HEK293T (cell line): Measurements from ENCODE around the gene SLC25A29.

Experiments used
- BHLHE40 ChIP-seq: fragments of 450-650 bp; IDR thresholded peaks from 2 replicates; pipeline ENCODE4 v1.6.1; 2016; ENCODE audit warnings: mild to moderate bottlenecking, moderate library complexity, borderline replicate concordance
- FOXM1 ChIP-seq: fragments of 450-650 bp; IDR thresholded peaks from 2 replicates; pipeline ENCODE4 v1.6.1; 2017; ENCODE audit warnings: mild to moderate bottlenecking, borderline replicate concordance
- HDGF ChIP-seq: fragments of 450-650 bp; IDR thresholded peaks from 2 replicates; pipeline ENCODE4 v1.6.1; 2017; ENCODE audit warnings: antibody characterized with exemption, borderline replicate concordance
- PKNOX1 ChIP-seq: fragments of 450-650 bp; IDR thresholded peaks from 2 replicates; pipeline ENCODE4 v1.6.1; 2016
- SP1 ChIP-seq: fragments of 450-650 bp; IDR thresholded peaks from 2 replicates; pipeline ENCODE4 v1.6.1; 2017
- SUZ12 ChIP-seq: fragments of 450-650 bp; IDR thresholded peaks from 2 replicates; pipeline ENCODE4 v1.6.1; 2016; ENCODE audit warnings: mild to moderate bottlenecking
- ZNF384 ChIP-seq: fragments of 450-650 bp; IDR thresholded peaks from 2 replicates; pipeline ENCODE4 v1.6.1; 2016

DNA sequence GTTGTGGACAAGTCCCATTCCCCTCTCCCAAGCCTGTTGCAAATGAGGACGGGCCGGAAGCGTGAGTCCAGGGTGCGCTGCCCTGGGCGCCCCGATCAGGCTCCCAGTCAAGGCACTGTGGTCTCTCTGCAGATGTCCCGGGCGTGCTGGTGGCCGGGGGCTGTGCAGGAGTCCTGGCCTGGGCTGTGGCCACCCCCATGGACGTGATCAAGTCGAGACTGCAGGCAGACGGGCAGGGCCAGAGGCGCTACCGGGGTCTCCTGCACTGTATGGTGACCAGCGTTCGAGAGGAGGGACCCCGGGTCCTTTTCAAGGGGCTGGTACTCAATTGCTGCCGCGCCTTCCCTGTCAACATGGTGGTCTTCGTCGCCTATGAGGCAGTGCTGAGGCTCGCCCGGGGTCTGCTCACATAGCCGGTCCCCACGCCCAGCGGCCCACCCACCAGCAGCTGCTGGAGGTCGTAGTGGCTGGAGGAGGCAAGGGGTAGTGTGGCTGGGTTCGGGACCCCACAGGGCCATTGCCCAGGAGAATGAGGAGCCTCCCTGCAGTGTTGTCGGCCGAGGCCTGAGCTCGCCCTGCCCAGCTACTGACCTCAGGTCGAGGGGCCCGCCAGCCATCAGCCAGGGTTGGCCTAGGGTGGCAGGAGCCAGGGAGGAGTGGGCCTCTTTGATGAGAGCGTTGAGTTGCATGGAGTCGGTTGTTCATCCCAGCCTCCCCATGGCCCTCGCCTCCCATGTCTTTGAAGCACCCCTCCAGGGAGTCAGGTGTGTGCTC lies 23.2 kb upstream of the SLC25A29 start:
- no peak for TF ChIP-seq SP1
- no peak for TF ChIP-seq ZNF384
- no peak for TF ChIP-seq FOXM1
- TF ChIP-seq PKNOX1, result no peak
- no peak for TF ChIP-seq SUZ12
- TF ChIP-seq HDGF, result no peak
- TF ChIP-seq BHLHE40, result no peak
